ENCODE measurements around the gene DNAJC18.

Gene DNAJC18

GRCh38 chr5:139361835-139362429 is 77.4 kb downstream of the DNAJC18 start:
- DNase-seq: no peak

GRCh38 chr5:139360384-139360783 is 78.9 kb downstream of the DNAJC18 start:
- no peak for DNase-seq

Data from fibroblast of skin of scalp (primary cell).